Embryonic facial prominence (tissue), 1 donor: ENCODE results near the gene RPRD1B.

Experiments used
- DNase-seq: peaks from one replicate; pipeline ENCODE4 v3.0.0-alpha.2; 2016; ENCODE audit errors: extremely low spot score

The RPRD1B gene

DNA sequence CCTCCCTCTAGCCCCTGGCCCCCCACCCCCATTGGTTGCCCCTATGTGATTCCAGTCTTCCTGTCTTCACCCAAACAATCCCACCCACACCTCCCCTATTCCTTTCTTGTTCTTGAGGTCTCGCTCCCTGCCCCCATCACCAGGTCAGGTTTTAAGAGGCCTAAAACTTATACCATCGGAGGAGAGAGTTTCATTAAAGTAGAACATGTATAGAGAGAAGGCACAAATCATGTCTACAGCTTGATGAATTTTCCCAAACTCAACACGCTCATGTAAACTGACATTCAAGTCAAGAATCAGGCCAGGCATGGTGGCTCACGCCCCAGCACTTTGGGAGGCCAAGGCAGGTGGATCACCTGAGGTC lies 87.1 kb downstream of the RPRD1B start:
- no peak for DNase-seq

DNA sequence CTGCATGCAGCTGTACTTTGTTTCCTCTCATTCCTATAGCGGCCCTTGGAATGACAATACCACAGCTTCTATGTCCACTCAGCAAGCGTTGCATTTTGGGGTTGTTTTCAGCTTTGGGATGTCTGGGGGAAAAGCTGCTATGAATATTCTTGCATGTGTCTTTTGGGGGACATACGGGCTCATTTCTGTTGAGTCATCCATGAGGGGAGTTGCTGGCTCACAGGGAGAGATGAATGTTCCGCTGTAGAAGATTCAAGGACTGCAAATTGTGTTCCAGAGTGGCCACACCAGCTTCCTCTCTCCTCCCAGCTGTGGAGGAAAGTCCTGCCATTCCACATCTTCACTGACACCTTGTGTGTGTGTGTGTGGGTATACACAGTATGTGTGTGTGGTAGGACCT lies 88.2 kb downstream of the RPRD1B start:
- no peak for DNase-seq

DNA sequence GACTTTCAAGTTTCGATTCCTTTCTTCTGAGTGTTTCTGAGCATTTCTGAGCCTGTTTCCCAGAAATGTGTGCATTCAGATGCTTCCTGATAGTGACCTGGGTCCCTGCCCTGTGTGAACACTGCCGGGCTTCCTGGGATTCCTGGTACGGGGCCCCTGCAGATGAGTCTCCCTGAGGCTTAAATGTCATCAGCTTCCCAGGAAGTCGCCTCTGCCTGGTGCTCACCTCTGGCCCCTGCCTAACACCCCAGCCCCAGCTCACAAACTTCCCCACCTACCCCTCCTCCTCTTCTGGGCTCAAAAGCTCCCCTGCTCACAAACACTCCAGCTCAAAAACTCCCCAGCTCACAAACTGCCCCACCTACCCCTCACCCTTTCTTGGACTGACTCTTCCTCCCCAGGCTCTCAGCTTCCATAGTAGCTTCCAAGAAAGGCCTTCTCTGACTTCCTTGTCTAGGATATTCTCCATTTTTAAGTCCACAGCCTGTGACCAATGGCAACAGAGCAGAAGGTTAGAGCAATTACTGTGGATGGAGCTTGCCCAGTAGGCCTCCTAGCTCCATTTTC lies 89.6 kb downstream of the RPRD1B start:
- no peak for DNase-seq

DNA sequence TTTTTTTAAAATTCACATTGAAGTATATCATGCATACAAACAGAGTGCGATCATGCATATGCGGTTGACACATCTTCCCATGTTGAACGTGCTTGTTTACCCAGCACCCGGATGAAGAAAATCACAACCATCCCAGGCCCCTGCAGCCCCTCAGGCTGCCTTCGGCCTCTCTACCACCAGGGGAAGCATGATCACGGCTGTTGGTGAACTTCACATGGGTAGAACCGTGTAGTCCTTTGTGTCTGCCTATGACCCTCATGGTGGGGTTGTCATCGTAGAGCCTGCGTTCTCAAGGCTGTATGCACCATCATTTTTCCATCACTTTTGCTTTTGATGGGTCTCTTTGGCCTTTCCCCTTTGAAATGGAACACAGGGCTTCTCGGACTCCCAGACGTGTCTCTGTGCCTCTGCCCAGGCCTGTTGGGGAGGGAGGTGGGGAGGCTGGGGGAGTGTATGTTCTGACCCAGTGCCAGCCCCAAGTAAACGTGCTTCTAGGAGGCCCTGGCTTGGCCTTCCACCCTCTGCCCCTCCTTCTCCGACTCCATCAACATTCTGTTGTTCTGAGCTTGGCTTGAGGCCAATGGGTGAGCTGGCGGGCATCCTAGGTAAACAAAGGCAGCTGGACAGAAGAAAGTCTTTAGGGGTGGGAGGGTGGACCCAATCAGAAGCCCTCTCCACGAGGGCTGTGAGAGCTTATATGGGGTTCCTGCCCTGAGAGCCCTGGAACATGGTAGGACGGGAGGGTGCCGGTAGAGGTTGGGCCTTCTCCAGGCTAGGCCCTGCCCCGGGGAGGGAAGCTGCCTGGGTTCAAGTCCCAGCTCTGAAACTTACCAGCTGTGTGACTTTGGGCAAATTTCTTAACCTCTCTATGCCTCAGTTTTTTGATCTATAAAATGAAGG lies 91.9 kb downstream of the RPRD1B start:
- no peak for DNase-seq

DNA sequence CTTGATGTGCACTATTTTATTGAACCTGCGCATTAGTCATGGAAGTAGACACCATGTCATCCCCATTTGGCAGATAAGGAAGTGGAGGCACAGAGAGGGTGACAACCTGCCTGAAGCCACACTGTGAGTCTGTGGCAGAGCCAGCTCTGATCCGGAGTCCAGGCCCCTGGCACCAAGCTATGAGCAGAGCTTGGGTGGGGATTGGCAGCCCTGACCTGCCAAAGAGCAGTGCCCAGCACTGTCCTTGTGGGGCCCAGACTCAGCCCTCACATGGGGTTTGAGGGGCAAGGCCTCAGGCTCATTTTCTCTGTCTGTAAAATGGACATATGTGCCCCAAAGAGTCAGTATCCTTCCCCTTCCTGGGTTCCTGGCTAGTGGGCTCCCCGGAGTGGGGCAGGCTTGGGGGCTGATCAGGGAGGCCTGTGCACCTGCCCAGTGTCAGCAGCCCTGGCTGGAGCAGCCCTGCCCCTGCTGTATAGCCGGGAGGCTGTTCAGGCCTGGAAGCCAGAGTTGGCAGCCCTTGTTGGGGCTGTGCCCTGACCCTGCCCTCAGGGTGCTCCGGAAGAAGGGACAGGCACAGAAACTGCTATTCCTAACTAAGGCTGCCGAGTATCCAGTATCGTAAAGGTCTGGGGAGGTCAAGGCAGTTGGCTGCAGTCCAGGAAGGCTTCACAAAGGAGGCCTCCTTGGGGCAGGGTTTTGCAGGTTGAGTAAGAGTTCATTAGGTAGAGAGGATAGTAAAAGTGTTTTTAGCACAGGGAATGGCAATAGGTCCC lies 92.8 kb downstream of the RPRD1B start:
- DNase-seq = no peak

DNA sequence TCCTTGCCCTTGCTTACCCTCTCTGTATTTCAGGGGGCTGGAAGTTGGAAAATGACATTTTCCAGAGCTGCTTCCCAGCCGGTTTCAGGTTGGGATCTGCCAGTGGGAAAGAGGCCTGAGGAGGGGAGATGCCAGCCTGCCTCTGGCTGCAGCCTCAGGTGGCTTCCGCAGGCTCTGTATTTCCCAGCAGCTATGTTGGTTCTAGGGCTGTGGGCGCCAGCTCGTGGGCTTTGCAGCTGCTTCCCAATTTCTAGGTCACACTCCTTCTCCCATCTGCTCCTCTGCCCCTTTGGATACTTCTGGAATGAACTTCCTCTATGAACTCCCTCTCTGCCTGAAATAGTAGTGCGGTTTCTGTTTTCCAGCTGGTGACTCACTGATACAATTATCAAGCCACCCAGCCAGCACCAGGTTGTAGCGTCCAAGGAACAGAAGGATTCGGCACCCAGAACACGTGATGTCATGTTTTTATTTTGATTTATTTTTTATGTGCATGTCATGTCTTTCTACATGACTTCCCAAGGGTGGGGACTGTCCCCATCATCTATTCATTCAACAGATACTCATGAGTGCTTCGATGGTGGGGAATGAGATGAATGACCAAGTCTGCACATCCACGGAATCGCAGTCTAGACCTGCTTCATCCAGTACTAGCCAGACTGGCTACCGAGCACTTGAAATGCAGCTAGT lies 93.5 kb downstream of the RPRD1B start:
- no peak for DNase-seq

DNA sequence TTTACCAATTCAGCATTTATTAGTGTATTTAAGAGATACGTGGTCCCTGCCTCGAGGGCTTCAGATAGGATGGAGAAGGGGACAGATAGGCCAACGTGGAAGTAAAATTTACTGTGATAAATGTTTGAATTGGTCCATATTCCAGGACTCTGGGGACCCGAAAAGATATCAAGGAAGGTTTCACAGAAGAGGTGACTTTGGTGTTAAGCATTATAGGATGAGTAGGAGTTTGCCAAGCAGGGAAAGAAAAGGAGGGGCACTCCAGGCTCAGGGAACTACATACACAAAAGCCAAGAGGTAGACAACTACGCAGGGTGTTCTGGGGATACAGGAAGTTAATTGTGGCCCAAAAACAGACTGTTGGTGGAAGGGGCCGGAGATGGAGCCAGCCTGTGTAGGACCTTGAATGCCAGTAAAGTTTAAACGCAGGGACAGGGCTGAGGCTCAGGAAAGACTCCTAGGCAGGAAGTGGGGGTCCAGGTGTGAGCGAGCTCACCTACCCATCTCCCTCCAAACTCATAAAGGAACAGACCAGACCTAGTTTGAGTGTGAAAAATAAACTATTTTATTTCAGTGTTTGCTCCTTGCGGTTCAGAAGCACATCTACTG lies 94.5 kb downstream of the RPRD1B start:
- no peak for DNase-seq

DNA sequence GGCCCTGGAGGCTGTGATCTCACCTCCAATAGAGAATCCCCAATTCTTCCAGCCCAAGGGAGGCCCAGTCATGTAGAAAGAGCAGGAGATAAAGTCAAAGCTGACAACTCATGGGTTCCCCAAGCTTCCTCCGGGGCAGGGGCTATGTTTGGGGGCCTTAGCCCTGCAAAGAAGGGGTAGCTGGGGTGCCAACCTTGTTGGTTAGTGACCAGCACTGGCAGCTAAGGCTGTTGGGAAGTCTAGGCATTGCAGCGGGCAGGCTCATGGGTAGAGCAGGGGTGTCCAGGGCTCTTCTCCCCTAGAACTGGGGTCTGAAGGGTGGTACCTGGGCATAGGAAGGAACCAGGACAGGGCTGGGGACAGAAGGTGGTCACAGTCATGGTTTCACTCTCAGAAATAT lies 95.1 kb downstream of the RPRD1B start:
- no peak for DNase-seq

DNA sequence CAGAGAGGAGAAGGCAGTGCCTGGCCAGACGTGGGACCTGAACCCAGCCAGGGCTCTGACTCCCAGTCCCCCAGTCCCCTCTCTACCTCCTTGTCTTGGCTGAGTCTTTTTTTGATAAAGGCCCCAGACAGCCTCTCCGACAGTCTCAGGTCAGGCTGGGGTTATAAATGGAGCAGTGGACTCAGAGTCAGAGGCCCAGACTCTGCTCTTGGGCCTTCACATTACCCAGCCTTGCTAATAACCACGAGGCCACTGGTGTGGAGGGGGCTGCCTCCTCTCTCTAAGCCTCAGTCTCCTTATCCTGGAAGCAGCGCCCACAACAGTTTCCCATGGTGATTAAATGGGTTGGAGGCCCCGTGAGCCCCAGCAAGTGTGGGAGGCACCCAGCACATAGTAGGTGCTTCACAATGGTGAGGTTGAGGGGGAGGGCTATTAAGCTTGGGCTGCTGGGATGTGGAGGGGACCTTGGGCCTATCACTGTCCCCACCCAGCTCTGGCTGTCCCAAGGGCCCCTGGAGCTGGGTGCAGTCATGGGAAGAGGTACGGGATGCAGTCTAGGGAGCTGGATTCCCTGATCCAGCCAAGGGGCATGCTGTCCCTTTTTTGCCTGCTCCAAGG lies 95.8 kb downstream of the RPRD1B start:
- no peak for DNase-seq

DNA sequence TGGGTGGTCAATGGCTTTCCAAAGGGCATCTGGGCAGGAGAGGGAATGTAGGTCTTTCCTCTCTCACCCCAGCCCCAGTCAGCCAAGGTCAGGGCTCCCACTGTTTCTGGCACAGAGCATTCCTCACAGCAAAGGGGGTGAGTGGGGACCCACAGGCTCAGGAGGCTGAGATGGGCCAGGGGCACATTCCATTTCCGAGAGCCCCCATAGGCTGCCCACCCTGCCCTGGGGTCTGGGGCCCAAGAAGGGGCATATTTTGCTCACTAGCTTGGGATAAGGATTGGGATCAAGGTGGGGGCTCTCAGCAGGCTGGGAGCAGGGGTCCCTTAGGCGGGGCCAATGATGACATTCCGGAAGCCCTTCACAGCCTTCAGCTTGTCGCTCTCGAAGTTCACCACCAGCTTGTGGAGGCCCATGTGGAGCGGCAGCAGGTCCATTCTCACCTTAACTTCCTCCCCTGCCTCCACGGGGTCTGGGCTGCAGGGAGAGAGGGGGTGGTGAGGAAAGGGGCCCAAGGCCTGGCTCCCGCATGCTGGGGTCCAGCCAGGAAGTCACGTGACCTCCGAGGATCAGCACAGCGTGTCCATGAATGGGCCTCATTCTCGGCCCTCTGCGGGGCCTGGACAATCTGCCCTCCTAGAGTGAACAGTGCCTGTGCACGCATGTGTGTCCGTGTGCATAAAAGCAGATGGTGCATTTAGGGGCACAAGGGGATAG lies 96.5 kb downstream of the RPRD1B start:
- no peak for DNase-seq

DNA sequence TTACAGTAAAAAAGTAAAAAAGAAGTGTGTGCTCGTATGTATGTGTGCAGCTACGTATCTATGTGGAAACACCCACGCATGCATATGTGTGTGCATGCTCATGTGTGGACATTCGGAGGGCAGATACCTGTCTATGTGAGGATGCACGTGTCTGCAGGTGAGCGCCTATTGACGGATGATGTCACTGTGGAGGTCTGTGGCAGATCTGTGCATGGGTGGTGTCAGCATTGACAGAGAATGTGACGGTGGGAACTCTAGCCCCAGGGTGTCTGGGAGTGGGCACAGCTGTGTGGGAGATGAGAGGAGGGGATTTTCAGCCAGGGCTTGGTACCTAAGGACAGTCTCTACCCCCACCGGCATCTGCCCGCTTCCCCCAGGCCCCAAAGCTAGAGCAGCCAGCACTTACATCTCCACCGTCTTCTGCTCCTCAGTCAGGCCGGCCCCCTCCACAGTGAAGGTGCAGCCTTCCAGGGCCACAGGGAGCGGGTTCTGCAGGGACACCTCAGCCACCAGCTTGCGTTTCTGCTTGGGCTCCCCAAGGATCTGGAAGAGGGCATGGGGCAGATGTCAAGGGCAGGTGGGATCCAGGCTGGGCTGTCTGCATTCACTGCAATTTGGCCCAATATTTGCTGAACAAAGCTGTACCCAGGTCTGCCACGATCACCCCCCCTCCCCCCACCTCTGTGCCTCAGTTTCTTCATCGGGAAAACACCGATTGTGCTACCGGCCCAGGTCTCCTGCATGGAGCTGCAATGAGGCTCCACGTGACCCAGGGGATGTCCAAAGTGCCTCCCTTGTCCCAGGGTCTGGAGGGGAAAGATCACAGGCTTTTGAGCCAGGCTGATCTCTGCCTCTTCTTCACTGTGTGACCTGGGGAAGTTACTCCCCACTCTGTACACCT lies 97.4 kb downstream of the RPRD1B start:
- DNase-seq = no peak

DNA sequence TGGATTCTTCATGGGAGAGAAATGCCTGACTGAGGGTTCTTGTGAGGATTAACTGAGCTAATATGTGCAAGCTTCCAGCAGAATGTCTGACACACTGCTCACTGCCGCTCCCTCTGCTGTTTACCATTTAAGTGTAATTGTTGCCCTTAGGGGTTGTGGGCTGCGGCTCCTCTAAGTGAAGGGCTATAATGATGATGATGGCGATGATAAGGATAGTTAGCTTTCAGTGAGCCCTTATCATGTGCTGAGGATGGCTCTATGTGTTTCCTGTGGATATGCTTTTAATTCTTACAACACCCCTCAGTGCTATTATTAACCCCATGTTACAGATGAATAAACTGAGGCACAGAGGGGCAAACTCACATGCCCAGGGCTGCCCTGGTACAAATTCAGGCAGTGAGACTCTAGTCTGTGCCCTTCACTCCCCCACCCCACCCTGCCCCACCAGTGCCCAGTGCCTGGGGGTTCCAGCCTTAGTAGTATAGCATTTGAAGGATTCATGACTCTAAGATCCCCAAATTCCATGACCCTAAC lies 98.1 kb downstream of the RPRD1B start:
- no peak for DNase-seq

DNA sequence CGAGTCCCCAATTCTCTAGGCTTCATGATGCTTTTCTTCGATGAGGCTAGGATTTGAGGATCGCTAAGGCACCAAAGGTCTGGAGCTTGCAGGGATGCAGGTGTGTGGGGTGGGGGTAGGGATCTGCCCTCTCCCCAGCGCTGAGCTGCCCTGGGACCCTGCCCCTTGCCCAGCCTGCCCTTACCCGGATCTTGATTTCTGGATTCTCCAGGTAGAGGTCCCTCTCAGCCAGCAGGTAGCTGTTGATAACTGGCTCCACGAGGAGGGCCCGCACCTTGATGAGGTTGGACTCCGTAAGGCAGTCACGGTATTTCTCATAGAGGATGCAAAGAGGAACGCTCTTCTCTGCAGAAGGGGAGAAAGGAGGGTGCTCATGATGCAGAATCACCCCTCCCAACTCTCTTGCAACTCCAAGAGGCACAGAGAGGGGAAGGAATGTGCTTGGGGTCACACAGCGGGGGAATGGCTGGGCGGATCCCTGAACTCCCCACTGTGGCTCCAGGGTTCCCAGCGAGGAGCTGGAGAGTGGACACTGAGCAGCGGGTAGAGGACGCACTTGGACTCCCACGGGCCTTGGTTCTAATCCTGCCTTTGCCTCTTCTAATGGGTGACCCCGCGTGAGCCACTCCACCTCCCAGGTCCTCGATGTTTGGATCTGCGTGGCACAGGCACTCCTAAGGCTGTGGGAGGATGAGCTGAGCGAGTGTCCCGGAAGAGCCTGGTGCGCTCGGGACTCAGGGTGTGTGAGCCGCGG lies 98.8 kb downstream of the RPRD1B start:
- DNase-seq = no peak

DNA sequence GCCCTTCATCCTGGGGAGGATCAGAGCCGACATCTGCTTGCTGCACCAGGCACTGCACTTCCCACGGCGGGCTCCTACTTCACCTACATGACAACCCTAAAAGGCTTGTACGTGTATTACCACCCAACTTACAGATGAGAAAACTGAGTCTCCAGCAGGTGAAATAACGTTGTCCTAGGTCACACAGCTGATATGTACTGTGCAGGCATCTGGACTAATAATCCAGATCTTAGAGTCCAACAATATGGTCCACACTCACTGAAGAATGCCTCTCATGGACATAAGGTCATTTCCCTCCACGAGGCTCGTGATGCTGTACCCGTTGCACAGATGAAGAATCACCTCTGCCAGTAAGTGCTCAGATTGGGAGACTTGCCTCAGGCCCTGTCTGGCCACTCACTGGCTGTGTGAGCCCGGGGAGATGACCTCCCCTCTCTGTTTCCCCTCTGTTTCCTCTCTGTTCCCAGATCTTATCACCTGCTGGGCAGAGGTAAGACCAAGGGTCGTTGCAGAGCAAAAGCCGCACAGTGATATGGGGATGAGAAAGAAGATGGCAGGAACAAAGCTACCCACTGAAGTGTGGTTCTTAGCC lies 99.5 kb downstream of the RPRD1B start:
- no peak for DNase-seq

DNA sequence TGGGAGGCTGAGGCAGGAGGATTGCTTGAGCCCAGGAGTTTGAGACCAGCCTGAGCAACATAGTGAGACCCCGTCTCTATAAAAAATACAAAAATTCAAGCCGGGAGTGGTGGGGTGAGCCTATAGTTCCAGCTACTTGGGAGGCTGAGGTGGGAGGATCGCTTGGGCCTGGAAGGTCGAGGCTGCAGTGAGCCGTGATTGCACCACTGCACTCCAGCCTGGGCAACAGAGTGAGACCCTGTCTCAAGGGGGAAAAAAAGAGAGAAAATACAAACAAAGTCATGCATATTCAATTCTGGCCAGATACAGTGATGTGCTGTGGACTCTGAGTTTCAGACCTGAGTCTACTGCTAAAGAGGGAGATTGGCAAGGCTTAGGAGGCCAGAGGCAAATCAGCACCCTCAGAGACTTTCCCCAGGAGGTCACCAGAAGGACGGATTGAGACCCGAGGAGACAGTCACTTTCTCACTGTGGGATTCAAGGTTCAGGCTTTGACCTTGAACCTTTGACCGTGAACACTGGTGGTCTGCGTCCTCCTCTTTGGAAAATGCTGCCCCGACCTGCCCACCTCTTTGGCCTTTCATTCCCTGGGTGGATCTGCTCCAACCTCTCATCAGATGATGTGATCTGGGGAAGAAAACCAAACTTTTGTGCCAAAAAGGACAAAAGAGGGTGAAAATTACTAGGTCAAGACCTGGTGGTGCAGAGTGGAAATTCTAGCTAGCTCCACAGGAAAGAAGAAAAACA lies 100.3 kb downstream of the RPRD1B start:
- no peak for DNase-seq

DNA sequence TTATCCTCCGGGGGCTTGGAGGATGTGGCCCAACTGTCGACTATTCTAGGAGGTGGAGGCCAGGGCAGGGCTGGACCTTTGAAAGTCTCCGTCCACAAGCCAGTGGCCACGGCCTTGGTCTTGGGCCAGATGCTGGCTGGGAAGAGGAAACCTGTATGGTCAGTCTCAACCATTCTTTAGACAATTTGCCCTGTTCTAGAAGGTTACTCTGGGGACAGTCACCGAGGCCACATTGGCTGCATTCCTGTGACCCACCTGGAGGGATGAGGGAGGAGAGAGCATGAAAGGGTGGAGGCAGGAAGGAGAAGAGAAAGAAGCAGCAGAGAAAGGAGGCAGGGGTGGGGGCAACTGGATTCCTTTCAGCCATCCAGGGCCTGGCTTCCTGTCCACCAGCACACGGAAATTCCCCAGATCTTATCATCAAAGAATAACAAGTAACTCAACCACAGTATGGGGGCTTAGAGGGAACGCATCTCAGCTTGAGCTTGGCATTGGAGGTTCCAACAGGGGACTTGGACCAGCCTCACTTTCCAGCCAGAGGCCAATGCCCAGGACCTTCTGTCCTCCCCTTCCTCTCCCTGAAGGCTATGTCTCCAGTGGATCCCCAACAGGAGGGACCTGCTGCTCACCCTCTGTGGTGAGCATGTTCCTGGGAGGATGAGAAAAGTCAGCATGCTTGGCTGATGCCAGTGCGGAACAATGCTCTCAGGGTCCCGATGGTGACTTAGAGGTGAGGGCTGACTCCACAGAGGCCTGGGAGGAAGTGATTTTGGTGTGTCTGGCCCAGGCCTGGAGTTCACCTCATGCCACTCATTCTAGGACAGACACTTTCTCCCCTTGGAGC lies 101.1 kb downstream of the RPRD1B start:
- no peak for DNase-seq

DNA sequence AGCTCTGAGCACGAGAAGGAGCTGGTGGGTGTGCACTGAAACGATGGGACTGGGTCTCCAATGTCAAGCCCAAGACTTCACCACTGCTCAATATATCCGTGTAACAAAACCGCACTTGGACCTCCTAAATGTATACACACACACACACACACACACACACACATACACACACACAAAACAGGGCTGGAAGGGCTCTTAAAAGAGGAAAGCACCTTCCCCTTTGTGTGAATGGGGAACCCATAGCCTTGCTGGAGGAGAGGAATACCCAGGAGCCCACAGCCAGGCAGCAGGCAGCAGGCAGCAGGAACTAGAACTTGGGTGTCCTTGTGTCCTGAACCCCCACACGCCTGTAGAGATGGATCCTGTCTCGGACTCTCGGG lies 101.7 kb downstream of the RPRD1B start:
- DNase-seq = no peak
